T-helper 17 cell (primary cell): ENCODE measurements around the gene FBXL12. TPM values are rescaled to one million over a fixed set of nuclear protein-coding genes. Genes with fewer than 3 reads are reported as not detected.
"Not testable (repeated sequence)": the region's sequence is repeated elsewhere in the genome, so short reads cannot be mapped to it uniquely, and the experiment has no call there.

ENCODE experiments used
- ATAC-seq: fragments of 150-1000 bp; cut with Tn5 transposase; 2 replicates; pipeline ENCODE4 v1.10.0; 2021; ENCODE audit warnings: mild to moderate bottlenecking, moderate library complexity
- DNase-seq, 3 donors: peaks; one replicate each; pipeline versions ENCODE4 v3.0.0 to v3.0.0-alpha.2; 2020 to 2021
- H3K9me3 ChIP-seq: one replicate; pipeline ENCODE4 v1.7.0; 2013; ENCODE audit warnings: low read length, mild to moderate bottlenecking; ENCODE audit not compliant: control insufficient read depth, poor library complexity, severe bottlenecking
- H3K27ac Mint-ChIP-seq: one replicate; pipeline ENCODE4 v1.8.0; 2022; ENCODE audit warnings: mild to moderate bottlenecking, moderate library complexity, mixed read lengths
- H3K27me3 Mint-ChIP-seq: one replicate; pipeline ENCODE4 v1.8.0; 2022; ENCODE audit warnings: mixed read lengths
- H3K36me3 Mint-ChIP-seq: one replicate; pipeline ENCODE4 v1.8.0; 2022; ENCODE audit warnings: low read depth, mixed read lengths
- H3K4me1 Mint-ChIP-seq: one replicate; pipeline ENCODE4 v1.8.0; 2022; ENCODE audit warnings: mild to moderate bottlenecking, mixed read lengths
- H3K4me3 Mint-ChIP-seq: one replicate; pipeline ENCODE4 v1.8.0; 2022; ENCODE audit warnings: mild to moderate bottlenecking, moderate library complexity, mixed read lengths
- total RNA-seq, 4 donors: library from RNA in 2 of 4; stranded (reverse) in 2 of 4; gene quantifications; one replicate each; pipeline ENCODE4 v1.2.3 and lab custom pipeline; 2022 to 2026

The FBXL12 gene
- total RNA-seq, 2 donors from 2014 or later = 33.5 to 34.4 TPM

DNA sequence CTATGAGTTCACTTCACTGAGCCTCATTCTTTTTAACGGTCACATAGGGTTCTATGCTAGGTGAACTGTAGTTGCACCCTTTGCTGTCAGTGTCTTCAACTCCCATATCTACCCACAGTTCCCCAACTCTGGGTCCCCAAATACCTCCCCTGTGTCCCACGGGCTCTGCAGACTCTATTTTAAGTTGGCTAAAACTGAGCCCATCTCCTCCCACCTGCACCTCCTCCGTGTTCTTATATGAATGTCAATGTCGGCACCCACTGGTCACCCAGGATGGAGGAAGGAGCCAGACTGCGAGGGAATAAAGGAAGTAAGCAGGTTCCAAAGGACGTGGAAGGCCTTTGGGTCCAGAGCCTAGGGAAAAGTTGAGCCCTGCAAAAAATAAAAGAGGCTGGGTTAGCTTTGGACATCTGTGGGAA is 15.4 kb upstream of the FBXL12 start:
- DNase-seq = no peak
- H3K27ac Mint-ChIP-seq = peak overlapping the region; percentile 90
- ATAC-seq = no peak
- peaks cover 9% of the 10 kb centered on the region for H3K4me1 Mint-ChIP-seq
- peak overlapping the region; percentile 90 for H3K4me3 Mint-ChIP-seq
- H3K9me3 ChIP-seq = no peaks in the 10 kb centered on the region
- H3K27me3 Mint-ChIP-seq = no peaks in the 10 kb centered on the region
- no peaks in the 10 kb centered on the region for H3K36me3 Mint-ChIP-seq

DNA sequence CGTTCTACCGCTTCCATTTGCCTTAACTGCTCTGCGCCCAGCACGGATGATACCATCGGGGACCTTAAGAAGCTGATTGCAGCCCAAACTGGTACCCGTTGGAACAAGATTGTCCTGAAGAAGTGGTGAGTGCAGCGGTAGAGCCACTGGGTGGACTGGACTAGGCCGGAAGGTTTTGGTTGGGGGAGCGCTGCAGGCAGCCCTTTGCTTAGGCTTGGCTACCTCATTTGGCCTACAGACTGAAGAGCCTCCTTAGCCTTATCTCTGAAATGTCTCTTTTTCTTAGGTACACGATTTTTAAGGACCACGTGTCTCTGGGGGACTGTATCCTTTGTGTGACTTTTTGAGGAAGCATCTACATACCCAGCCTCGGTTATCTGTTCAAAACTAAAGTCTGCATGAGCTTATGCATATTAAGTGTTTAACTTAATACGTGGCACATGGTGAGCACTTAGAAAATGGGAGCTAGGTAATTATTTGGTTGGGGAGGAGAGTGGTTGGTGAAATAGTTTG is 9.7 kb upstream of the FBXL12 start:
- peak overlapping the region; percentile 99 for H3K27ac Mint-ChIP-seq
- peaks cover 16% of the 10 kb centered on the region for H3K4me1 Mint-ChIP-seq
- peaks cover 5% of the 10 kb centered on the region for H3K36me3 Mint-ChIP-seq
- DNase-seq (no peak), ATAC-seq (no peak)
- H3K9me3 ChIP-seq = no peaks in the 10 kb centered on the region
- peak overlapping the region; percentile 99 for H3K4me3 Mint-ChIP-seq
- H3K27me3 Mint-ChIP-seq = no peaks in the 10 kb centered on the region

DNA sequence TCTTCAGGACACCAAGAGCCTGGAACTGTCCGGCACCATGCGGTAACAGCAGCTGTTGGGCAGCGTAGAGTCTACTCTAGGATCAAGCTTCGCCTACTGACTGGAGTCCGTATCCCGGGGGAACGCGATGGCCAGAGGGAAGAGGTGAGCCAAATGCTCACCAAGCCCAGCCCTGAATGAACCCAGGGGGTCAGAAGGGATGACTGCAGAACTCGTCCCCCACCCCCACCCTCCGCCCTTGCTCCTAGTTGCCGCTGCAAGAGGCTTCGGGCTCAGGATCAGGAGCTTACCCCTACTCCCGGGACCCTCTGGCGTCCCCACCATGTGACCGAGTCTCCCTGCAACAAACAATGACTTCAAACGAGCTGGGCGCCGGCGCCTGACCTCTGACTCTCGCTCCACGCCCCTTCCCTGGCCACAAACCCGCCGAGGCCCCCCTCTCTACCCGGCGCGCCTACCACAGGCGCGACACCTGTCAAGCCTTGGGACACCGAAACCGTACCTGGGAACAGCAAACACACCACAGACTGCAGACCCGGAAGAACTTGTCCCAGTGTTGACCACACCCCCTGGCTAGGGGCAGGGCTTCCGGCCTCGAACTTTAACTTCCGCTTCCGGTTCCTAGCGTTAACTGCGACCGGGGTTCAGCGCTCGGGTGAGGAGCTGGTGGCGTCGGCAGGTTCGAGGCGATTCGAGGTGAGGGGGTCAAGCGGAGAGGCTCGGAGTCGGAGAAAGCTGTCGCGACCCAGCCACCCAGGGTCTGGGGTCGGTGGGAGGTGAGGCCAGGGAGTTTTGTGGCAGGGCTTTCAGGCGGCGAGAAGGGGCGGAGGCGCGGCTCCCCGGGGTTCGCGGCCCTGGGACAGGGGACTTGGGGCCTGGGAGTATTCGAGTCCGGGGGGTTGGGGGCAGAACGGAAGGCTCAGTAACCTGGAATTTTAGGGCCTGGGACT is 8.7 kb upstream of the FBXL12 start, which contains the start of gene UBL5:
UBL5 (plus strand) TSS at position 630 of the 950 bp plus-strand sequence. CDS start 420 bp downstream, outside the sequence.
- Mint-ChIP-seq H3K27me3 (no peaks in the 10 kb centered on the region), H3K4me1 (peaks cover 16% of the 10 kb centered on the region), H3K36me3 (peaks cover 5% of the 10 kb centered on the region), H3K27ac (peak within 1 kb of the TSS; percentile 99), H3K4me3 (peak within 1 kb of the TSS; percentile 99)
- ATAC-seq (peak; percentile 97), DNase-seq (peak; percentile 73 to 83 (median 78))
- H3K9me3 ChIP-seq = no peaks in the 10 kb centered on the region

DNA sequence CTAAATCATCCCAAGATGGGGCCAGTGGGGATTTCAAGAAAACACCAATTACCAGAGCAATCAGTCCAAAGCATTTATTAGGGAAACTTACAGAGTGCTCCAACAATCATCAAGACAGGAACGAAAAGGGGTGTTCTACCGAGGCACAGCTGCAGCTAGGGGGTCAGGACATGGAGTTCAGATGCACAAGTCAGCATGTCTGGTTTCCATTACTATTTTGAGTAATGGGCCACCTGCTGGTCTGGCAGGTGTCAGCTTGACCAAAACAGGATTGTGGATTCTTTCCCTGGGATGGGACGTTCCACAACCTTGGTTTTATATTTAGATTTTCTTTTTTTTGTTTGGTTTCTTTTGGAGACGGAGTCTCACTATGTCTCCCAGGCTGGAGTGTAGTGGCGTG is 4.9 kb upstream of the FBXL12 start:
- DNase-seq = no peak
- Mint-ChIP-seq H3K27me3 (no peaks in the 10 kb centered on the region), H3K36me3 (peaks cover 5% of the 10 kb centered on the region), H3K4me1 (peaks cover 22% of the 10 kb centered on the region), H3K27ac (no peak overlapping the region), H3K4me3 (no peak overlapping the region)
- ATAC-seq = no peak
- H3K9me3 ChIP-seq = no peaks in the 10 kb centered on the region

DNA sequence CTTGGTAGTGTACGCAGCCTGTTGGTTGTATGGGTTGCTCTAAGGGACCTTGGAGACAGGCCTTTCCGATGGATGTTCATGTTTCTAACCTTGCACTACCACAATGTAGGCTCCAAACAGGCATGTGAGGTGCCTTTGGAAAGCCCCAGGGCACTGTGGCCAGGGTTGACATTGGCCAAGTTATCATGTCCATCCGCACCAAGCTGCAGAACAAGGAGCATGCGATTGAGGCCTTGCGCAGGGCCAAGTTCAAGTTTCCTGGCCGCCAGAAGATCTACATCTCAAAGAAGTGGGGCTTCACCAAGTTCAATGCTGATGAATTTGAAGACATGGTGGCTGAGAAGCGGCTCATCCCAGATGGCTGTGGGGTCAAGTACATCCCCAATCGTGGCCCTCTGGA is 1.2 kb upstream of the FBXL12 start:
- H3K36me3 Mint-ChIP-seq, DNase-seq, ATAC-seq, H3K9me3 ChIP-seq, H3K27me3 Mint-ChIP-seq: not testable (repeated sequence)
- H3K27ac Mint-ChIP-seq = peak overlapping the region; percentile 86
- H3K4me1 Mint-ChIP-seq = peaks cover 16% of the 10 kb centered on the region
- peak overlapping the region; percentile 90 for H3K4me3 Mint-ChIP-seq

DNA sequence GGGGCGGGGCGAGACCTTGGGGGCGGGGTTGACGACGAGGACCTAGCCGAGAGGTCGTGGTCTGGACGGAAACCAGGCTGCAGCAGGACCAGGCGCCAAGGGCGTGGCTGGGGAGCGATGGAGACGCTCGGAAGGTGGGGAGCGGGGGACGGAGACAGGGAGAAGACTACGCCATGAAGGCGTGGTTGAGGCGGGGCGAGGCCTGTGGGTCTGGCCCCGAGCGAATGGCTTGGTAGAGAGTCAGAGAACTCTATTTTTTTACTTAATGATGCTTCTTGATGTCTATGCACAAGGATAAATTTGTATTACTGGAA is 674 bp upstream of the FBXL12 start:
- DNase-seq (no peak), ATAC-seq (no peak)
- Mint-ChIP-seq H3K4me3 (peak overlapping the region; percentile 90), H3K4me1 (peaks cover 16% of the 10 kb centered on the region), H3K27me3 (no peaks in the 10 kb centered on the region), H3K27ac (peak overlapping the region; percentile 86), H3K36me3 (peaks cover 2% of the 10 kb centered on the region)
- H3K9me3 ChIP-seq = no peaks in the 10 kb centered on the region

DNA sequence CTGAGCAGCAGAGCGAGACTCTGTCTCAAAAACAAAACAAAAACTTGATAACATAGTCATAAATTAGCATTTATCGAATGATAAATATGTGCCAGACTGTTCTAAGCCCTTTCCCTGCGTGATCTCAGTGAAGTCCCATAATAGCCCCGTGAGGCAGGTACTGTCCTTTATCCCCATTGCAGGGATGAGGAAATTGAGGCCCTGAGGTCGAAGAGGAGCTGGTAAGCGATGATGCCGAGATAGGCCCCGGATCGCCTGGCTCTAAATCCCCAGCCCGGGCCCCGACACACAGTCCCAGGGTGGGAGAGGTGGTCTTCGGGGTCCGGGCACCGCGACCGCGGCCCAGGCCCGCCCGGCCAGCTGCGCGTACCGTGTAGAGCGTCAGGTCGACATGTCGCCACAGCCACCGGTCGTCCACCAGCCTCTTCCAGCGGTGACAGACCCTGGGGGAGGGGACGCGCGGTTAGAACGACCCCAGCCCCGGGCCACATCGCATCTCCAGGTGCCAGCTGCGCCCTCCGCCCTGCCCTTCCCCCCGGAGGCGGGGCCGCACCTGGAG is 625 bp downstream of the FBXL12 start:
- Mint-ChIP-seq H3K36me3 (peaks cover 2% of the 10 kb centered on the region), H3K27me3 (no peaks in the 10 kb centered on the region)
- DNase-seq = no peak

DNA sequence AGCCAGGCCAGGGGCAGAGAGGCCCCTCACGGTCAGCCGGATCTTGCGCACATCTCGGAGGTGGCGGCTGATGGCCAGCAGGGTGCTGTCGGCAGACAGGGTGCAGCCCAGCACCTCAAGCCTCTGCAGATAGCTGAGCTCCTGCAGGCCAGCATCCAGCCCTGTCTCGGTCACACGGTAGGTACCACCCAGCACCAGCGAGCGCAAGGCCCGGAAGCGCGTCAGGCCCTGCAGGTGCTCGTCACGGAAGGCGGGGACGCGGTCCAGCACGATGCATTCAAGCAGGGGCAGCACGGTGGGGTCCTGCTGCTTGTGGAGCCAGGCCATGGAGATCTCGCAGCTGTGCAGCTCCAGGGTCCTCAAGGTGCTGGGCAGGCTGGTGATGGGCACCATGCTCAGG is 7.7 kb downstream of the FBXL12 start:
- H3K4me1 Mint-ChIP-seq = peaks cover 14% of the 10 kb centered on the region
- H3K36me3 Mint-ChIP-seq = peaks cover 3% of the 10 kb centered on the region
- no peaks in the 10 kb centered on the region for H3K9me3 ChIP-seq
- DNase-seq (no peak), ATAC-seq (no peak)
- H3K27me3 Mint-ChIP-seq = no peaks in the 10 kb centered on the region
- H3K4me3 Mint-ChIP-seq = no peak overlapping the region
- H3K27ac Mint-ChIP-seq = no peak overlapping the region

More for the DNA sequence above, 625 bp downstream of the FBXL12 start:
- no peaks in the 10 kb centered on the region for H3K9me3 ChIP-seq
- Mint-ChIP-seq H3K4me3 (peak overlapping the region; percentile 90), H3K27ac (peak overlapping the region; percentile 86), H3K4me1 (peaks cover 16% of the 10 kb centered on the region)
- no peak for ATAC-seq

DNA sequence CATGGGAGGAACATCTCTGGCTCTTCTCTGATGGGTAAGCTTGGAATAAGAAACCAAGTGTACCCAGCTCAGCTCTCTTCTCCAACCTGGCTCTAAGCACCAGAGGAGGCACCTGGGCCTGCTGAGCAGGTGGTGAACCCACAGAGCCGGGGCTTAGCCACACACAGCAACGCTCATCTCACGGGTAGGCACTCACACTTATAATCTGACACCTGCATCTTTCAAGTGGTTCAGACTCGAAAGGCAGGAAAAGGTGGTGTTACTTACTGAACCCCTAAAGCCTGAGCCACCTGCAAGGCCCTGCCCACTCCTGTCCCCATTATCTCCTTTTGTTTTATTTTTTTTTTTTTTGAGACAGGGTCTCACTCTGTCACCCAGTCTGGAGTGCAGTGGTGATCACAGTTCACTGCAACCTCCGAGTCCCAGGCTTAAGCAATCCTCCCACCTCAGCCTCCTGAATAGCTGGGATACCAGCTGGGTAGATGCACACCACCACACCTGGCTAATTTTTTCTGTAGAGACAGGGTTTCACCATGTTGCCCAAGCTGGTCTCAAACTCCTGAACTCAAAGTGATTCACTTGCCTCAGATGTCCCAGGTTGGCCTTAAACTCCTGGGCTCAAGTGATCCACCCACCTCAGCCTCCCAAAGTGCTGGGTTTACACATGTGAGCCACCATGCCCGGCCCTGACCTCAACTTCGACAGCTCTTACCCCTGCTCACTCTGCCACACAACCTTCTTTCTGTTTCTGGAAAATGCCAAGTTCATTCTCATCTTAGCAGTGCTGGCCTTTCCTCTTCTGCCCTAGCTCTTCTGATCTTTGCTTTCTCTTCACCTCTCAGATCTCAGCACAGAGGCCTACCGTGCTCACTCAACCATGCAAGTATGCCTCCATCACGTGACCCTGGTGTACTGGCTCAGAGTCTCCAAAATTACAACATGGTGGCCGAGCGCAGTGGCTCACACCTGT is 9.7 kb downstream of the FBXL12 start:
- peaks cover 3% of the 10 kb centered on the region for H3K36me3 Mint-ChIP-seq
- ATAC-seq (peak; percentile 92), DNase-seq (no peak)
- H3K4me3 Mint-ChIP-seq = peak overlapping the region; percentile 41
- H3K27ac Mint-ChIP-seq = peak overlapping the region; percentile 90
- no peaks in the 10 kb centered on the region for H3K27me3 Mint-ChIP-seq
- H3K4me1 Mint-ChIP-seq = peaks cover 14% of the 10 kb centered on the region
- H3K9me3 ChIP-seq = no peaks in the 10 kb centered on the region

DNA sequence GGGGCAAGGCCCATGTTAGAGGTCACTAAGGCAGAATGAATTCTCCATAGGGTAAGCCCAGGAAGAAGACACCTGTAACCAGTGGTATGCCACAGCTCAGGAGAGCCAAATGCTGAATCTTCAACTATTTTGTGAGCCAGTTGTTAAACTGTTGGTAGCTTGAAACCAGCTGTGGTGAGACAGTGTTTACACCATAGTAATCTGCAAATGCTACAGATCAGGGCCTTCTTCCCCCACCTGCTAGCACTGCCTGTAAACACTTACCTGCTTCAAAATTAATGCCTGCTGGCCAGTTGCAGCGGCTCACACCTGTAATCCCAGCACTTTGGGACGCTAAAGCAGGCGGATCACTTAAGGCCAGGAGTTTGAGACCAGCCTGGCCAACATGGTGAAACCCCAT is 12.1 kb downstream of the FBXL12 start:
- H3K4me3 Mint-ChIP-seq = no peak overlapping the region
- H3K4me1 Mint-ChIP-seq = peaks cover 14% of the 10 kb centered on the region
- H3K27ac Mint-ChIP-seq = peak overlapping the region; percentile 90

DNA sequence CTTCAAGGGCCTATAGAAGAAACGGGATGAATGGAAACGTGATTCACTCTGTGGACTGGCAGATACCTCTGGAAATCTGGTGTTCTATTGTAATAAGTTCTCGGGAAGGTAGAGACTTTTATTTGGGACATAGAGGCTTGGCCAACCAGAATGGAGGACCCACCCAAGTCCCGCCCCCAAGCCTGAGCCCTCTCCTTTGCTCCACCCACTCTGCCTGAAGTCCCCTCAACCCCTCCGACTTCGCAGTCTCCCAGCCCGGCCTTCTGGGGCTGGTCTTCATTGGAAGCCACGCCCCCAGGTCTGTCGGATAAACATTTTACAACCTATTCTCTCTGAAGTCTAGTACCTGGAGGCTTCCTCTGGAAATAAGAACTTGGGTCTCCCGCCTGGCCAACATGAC is 16.9 kb downstream of the FBXL12 start:
- no peak overlapping the region for H3K27ac Mint-ChIP-seq
- DNase-seq (no peak), ATAC-seq (no peak)
- no peaks in the 10 kb centered on the region for H3K36me3 Mint-ChIP-seq
- no peak overlapping the region for H3K4me3 Mint-ChIP-seq
- H3K4me1 Mint-ChIP-seq = peaks cover 11% of the 10 kb centered on the region
- H3K9me3 ChIP-seq = no peaks in the 10 kb centered on the region
- no peaks in the 10 kb centered on the region for H3K27me3 Mint-ChIP-seq

More for the DNA sequence above, 12.1 kb downstream of the FBXL12 start:
- H3K9me3 ChIP-seq = no peaks in the 10 kb centered on the region
- DNase-seq (no peak), ATAC-seq (no peak)
- peaks cover 3% of the 10 kb centered on the region for H3K36me3 Mint-ChIP-seq
- no peaks in the 10 kb centered on the region for H3K27me3 Mint-ChIP-seq

DNA sequence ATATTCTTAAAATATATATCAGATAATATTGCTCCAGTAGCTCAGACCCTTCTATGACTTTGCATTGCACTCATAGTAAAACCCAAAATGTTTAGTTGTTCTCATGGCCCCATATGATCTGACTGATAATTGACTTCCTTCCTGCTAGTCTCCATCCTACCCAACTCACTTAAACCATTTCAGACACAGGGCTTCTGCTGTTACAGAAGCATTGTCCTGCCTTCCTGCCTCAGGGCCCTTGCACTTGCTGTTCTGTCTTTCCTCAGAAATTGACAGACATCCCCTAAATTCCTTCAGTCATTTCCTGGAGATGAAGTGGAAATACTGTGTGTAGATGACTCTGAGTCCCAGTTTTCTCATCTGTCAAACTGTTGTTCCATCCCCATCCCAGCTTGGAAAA is 19.7 kb downstream of the FBXL12 start:
- H3K9me3 ChIP-seq = no peaks in the 10 kb centered on the region
- Mint-ChIP-seq H3K4me3 (no peak overlapping the region), H3K4me1 (peaks cover 15% of the 10 kb centered on the region), H3K27ac (no peak overlapping the region), H3K36me3 (no peaks in the 10 kb centered on the region), H3K27me3 (no peaks in the 10 kb centered on the region)
- ATAC-seq = no peak
- no peak for DNase-seq

DNA sequence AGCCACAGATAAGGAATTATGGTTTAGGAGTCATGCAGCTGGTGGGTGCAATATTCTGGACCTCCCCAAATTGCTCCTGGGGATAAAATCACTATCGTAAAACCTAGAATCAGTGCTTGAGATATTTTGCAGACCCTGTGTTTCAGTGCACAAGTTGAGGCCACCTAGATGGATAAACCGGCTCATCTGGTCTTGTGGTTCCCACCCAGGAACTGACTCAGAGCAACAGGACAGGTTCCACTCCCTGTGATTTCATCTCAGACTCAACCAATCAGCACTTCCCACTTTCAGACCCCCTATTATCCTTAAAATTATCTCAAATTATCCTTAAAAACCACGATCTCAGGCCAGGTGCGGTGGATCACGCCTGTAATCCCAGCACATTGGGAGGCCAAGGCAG is 21.0 kb downstream of the FBXL12 start:
- H3K27ac Mint-ChIP-seq = peak overlapping the region; percentile 81
- no peaks in the 10 kb centered on the region for H3K27me3 Mint-ChIP-seq
- DNase-seq = no peak
- no peak overlapping the region for H3K4me3 Mint-ChIP-seq
- H3K36me3 Mint-ChIP-seq = no peaks in the 10 kb centered on the region
- H3K9me3 ChIP-seq = no peaks in the 10 kb centered on the region
- ATAC-seq = no peak
- H3K4me1 Mint-ChIP-seq = peaks cover 15% of the 10 kb centered on the region
